NCI-H774 (cell line): ENCODE data around the gene PFDN4.

Experiments used
- DNase-seq: peaks from one replicate; lab custom pipeline; 2025; lab: John Stamatoyannopoulos, UW

Gene PFDN4, protein sequence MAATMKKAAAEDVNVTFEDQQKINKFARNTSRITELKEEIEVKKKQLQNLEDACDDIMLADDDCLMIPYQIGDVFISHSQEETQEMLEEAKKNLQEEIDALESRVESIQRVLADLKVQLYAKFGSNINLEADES

DNA sequence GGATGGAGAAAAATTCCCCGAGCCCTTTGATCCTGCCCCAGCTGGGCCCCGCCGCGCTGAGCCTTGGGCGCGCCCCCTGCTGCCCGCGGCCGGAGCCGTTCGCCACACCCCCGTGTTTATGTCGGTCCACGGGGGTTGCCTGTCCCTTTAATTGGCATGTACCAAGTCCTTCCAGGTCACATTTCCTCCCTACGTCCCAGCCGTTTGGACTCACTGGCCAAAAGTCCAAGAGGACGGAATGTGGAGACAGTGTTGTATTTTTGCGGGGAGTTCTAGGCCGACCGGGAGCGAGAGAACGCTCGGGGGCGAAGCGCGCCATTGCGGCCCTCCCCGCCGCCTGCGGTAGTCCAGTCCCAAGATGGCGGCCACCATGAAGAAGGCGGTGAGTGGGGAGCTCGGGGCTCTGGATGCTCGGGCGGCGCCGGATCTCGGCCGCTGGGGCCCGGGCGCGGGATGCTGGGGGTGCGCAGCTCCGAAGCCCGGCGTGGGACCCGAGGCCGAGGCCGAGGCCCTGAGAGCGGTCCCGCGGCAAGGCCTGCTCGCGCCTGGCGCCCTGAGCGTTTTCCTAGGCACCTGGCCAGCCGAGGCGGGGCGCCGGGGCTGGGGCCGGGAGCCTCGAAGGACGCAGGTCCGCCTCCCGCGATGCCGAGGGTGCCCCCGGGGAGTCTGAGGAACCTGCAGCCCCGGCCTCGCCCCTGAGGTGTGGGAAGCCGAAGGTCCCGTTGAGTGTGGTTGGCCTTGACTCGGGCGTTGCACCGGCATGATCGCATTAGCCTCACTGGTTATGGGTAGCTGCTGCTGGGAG, at the start of gene PFDN4:
Gene PFDN4 (plus strand): TSS at position 345 of the 805 bp plus-strand sequence. CDS start 14 bp downstream, at position 359.
- DNase-seq, result peak; percentile 68

DNA sequence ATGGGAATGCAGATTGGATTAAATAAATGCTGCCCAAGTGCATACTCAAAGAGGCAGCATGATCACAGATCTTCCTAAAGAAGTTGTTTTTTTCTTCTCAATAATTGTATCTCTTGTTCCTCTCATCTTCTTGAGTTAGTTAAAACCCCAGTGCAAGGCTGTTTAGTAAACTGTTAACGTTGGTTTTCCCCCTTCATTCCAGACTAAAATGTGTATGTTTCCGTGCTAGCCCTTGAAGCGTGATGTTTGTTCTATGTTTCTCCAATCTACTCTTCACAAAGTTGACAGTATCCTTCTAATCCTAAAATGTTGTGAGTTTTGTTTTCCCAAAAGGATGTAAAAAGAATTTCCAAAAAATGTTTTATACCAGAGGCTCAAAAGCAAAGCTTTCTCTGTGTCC, 49.7 kb upstream of the PFDN4 start:
- no peak for DNase-seq

DNA sequence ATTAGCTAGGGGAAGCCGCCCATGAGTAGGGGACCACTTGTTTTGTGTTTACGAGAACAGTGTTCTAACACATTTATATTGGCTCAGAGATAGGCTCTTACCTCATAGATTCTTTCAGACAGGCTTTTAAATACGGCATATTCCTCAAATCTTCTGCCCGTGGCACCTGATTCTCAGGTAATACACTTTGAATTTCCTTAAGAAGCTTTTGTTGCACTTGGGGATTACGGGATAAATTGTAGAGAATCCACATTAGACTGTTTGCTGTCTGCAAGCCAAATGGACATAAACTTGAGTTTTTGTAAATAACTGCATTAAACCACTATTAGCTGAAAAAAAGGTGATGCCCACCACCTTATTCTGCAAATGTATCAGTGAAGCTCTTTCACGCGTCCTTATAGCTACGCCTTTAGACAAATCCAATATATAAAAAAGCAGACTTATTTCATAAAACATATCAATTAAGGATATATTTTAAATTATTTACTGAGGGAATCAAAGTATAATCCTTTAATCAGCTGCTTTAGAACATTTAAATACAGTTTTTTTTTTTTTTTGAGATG, 49.0 kb upstream of the PFDN4 start:
- no peak for DNase-seq

DNA sequence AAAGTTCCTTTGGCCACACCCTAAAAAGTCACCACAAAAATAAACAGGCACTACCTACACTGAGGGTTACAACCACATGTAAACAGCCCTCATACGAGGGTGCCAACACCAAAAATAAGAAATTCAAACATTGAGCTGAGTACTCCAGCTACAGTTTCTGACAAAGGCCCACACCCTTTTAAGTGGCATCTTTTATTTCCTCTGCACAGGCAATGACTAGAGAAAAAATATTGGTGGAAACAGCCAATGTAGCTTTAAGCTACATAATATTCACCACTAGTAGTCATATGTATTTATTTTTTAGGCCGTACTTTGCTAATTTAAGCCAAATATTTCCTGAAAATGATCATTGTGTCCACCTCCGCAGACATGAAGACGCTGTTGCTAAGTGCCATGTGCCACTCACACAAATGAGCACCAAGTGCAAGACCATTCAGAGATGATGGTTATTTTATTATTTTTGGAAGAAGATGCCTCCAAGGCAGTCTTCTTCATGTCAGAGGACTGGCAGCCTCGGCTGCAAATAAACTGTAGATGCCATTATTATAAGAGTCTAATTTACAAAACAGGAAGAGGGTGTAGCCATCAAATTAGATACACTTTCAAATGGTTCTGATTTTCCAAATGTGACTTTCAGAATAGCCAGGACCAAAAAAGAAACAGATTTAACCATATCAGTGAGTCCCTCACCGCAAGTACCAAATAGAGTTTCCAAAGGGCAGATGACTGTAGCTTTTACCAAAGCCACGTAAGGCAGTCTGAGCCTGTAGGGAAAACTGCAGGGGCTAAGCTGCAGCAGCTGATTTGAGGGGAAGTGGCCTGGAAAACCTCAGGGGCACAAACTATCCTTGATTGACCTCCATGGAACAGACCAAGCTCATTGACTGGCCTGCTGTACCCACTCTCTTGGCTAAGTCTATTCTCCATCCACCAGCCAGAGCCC, 47.6 kb upstream of the PFDN4 start:
- no peak for DNase-seq

DNA sequence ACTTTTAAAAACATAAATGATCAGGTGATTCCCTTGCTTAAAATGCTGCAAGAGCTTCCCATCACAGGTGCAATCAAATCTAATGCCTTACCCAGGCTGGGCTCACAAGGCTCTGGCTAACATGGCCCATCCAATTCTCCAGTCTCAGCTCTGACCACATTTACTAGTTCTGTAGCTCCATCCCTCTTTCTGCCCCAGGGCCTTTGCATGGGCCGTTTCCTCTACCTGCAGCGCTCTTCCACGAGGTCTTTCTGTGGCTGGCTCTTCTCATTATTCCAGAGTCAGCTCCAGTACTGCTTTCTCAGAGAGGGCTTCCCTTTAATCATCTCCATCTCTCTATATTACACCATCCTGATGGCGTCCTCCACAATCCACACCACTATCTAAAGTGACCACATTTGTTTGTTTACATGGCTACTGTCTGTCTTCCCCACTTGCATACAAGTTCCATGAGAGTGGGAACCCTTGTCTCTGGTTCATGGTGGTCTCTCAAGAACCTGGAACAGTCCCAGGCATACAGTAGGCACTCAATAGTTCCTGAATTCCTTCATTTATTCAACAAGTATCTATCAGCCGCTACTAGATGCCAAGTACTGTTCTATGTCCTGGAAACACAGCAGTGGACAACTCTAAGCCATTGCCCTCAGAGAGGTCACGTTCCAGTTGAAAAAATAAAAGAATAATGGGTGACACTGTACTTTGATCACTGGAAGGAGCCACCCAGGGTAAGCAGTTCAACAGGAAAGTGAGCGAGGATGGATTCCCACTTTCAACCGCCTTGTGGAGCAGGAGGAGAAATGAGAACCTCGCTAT, 46.7 kb upstream of the PFDN4 start:
- no peak for DNase-seq

DNA sequence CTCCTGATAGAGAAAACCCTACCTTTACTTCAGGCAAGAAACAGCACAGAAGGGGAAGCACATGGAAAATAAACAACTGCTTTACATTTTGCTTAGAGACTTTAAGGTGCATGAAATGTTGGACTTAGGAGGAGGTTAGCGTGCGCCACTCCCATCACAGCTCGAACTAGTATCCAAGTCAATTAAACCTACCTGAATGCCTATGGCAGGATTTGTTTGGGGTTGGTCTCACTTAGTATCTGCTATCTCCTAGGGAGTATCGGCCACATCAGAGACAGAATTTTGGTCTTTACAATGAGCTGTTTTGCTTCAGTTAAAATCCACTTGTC, 46.1 kb upstream of the PFDN4 start:
- DNase-seq, result no peak

DNA sequence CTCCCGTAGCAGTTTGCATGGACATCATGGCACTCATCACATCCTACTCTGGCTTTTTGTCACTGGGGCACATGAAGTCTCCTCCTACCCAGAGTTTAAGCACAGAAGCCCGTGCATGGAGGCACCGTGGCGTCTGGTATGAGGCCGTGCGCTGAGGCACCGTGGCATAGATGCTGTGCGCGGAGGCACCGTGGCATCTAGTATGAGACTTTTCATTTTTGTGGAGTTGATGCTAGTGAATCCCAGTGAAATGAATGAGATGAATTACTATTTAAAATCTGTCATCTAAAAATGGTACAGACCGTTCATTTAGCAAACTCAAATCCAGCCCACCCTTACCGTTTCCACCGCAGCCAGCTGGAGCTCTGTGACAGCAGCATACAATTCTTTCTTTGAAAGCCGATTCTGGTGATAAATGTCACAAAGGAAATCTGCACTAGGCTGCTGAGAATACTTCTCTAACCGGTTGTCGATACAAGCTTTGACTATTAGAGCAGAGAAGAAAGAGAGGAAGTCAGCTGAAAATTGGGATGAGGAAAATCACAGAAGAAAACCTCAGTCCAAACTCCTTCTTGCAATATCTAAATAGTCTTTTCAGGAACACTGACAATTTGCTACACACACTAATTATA, 45.4 kb upstream of the PFDN4 start:
- no peak for DNase-seq

DNA sequence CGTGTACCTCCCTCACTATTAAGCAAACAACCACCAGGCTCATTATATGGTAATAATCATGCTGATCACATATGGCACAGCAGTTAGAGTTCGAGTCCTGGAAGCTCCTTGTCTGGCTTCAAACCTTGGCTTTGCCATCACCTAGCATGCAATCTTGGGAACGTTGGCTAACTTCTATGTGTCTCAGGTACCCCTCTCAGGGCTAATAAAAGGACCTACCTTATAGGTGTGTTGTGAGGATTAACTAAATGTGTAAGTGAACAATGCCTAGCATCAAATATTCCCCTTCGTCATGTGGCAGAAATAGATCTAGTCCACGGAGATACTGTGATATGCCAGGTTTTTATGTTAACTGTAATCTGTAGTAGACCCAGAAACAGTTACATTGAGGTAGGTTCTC, 44.5 kb upstream of the PFDN4 start:
- no peak for DNase-seq

DNA sequence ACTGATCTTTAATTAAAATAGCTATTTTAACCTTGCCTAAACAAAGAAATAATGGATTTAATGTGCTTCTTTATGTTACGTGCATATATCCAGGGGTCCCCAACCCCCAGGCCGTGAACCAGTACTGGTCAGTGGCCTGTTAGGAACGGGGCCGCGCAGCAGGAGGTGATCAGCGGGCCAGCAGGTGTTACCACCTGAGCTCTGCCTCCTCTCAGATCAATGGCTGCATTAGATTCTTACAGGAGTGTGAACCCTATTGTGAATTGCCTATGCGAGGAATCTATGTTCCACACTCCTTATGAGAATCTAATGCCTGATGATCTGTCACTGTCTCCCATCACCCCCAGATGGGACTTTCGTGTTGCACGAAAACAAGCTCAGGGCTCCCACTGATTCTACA, 42.9 kb upstream of the PFDN4 start:
- no peak for DNase-seq

DNA sequence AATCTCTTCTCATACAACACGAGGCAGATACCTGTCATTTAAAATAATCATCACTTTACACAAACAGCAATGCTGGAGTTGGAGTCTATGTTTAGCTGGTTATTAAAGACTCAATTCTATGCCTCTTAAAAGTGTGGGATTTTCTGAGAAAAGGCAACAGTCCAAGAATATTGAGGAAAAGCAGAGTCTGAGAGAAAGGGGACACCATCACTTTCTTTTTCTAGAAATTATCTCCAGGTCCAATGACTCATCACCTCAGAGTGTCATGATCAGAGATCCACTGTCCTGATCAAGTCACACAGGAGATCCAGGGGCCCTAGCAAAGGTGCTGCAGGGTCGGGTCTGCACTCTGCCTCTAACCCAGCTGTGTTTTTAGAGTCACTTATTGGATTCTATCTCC, 42.1 kb upstream of the PFDN4 start:
- no peak for DNase-seq

DNA sequence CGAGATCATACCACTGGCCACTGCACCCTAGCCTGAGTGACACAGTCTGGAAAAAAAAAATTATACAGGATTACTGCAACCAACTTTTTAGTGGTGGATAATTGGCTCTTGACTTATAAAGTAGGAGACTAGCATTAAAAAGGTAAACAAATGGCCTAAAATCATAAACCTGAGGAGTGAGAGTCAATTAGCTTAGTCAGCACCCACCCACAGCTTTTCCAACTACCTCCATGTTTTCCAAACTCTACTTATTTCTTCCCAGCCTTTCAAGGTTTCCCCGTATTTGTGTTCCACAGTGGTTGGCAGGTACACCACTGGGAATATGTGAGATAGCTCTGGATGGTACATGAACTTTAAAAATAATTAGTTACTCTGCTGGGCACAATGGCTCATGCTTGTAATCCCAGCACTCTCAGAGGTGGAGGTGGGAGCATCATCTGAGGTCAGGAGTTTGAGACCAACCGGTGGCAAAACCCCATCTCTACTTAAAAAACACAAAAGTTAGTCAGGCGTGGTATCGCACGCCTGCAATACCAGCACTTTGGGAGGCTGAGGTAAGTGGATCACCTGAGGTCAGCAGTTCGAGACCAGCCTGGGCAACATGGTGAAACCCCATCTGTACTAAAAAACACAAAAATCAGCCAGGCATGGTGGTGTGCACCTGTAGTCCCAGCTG, 40.8 kb upstream of the PFDN4 start:
- no peak for DNase-seq

DNA sequence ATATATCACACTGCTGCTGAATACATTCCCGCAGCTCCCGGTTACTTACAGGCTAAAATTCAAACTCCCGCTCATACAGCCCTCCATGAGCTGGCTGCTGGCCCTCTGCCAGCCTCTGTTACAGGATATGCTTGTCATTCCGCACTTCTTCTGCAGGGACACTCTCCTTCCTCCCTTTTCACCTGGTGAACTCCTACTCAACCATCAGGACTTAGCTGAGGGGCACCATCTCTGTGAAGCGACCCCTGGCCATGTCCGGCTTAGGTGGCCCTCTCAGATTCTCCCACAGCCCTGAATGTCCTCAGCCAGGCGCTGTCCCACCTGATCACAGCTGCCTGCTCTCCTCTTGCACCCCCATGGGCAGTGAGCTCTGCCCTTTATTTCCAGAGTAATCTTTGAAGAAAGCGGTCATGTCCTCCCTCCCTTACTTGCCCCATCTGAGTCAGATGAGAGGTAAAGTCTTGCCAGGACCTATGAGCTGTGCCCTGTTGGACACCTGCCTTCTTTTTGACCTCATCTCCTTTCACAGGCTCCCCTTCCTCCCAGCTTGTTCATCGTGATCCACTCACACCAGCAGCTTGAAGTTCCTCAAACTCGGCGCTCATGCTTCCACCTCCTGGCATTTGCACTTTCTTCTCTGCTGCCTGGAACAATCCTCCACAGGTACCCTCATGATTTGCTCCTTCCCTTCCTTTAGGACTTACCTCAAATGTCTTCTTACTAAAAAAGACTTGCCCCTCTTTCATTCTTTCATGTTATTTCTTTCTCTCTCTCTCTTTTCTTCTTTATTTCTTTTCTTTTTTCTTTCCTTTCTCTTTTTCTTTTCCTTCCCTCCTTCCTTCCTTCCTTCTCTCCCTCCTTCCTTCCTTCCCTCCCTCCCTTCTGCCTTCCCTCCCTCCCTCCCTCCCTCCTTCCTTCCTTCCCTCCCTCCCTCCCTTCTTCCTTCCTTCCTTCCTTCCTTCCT, 39.7 kb upstream of the PFDN4 start:
- DNase-seq, result no peak

DNA sequence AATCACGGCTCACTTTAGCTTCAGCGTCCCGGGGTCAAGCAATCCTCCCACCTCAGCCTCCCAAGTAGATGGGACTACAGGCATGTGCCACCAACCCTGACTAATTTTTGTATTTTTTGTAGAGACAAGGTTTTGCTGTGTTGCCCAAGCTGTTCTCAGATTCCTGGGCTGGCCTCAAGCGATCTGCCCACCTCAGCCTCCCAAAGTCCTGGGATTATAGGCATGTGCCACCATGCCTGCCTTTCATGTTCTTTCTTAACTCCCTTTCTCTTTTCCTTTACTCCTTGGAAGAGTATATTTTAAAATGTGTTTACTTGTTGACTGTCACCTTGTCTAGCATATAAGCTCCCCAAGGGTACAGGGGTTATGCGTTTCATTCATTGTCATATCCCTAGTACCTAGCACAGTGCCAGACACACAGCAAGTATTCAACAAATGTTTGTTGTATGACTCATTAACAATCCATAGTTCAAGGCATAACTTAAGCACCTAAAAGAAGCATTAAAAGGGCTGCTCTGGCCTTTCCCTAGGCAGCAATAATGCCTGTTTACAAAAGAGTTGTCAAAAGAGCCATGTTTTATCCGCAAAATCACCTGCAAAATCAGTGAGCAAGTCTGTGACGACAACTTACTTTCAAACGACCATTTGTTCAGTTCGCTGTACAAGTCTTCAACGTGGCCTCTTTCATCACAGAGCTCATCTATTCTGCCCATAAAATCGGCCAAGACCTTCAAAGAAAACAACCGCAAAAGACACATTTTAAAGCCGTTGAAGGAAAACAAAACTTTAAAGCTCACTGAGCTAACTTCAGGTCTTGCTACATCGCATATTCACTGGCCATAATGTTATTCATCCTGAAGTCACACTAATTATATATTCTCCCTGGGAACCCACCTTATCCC, 38.7 kb upstream of the PFDN4 start:
- DNase-seq, result no peak

DNA sequence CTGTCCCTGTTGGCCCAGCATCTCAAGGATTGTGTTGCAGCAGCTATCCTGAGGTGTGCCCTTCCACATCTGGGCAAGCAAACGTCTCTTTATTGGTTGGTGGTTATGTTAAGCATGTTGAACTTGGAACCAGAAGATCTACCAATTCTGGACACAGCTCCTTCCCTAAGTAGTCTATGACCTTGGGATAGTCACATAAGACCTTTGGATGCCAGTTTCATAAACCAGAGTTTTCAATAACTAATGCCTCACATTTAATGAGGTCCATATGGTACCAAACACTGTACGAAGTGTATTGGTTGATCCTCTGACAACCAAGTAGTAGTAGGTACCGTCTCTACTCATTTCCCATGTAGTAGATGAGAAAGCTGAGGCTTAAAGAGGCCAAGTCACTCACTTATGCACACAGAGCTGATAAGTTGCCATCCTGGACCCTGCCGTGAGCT, 37.8 kb upstream of the PFDN4 start:
- no peak for DNase-seq

DNA sequence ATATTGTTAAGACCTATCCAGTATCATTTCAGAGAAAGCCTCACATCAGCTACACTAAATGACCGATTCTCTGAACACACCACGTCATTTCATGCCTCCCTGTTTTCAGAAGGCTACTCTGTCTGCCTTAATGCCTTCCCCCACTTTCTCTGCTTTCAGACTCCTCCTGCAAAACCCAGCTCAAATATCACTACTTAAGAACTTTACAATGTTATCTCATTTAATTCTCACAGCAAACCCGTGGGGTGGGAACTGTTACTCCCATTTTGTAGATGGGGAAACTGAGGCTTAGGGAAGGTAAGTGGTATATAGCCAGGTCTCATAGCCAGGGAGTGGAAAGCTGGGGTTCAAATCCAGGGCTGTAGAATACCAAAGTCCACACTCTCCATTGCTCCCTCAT, 36.9 kb upstream of the PFDN4 start:
- no peak for DNase-seq

DNA sequence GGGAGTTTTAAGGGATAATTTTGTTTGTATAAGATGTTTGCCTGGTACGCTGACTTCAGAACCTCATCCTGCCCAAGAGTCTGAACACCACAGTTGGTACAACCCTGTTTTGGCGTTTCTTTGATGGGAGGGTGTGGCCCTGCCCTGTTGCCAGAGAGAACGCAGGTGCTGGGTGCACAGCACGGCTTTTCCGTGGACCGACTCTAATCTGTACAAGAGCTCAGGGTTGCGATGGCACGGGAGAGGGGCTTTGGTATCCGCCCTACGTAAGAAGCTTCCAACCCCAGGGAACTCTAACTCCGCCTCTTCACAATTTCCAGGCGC, 35.4 kb upstream of the PFDN4 start:
- DNase-seq, result no peak

DNA sequence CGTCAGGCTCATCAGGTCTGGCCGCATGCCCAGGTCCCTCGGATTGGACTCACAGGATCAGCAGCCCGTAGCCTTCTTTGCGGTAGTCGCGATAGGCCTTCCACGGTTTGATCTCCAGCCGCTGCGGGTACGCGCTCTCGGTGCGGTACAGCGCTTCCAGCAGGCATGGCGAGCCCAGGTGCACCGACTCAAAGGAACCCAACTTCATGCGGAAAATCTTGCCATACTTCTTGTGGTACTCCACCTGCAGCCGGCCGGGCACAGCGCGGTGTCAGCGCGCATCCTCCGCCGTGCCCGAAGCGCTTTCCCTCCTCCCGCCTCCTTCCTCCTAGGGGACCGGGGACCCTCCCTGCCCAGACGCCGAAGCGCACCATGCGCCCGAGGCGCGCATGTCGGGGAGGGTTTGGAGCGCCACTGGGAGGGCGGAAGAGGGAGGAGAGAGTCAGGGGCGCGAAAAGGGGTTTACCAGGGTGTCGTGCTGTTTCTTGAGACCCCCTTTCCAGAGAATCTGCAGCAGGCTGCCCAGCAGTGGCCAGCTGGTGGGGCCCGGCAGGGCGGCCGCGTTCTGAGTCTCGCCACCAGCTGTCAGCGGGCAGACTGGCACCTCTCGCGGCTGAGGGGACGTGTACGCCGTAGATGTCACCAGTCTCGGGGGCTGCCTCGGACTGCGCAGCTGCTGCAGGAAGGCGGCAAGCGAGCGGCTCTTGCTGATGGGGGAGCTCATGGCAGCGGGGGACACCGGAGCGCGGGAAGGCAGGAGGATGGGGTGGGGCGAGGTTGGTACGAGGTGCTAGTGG, 34.8 kb upstream of the PFDN4 start:
- DNase-seq, result no peak
